ENCODE data around the gene RNF44.

RNF44 gene

GRCh38 chr5:176519810-176520720 is 17.1 kb downstream of the RNF44 start:
- TF ChIP-seq CTCF (conservative IDR thresholded peaks at IDR 0.05), result no peak
- no peak for TF ChIP-seq ZFX (IDR thresholded peaks at IDR 0.05)
- no peak overlapping the region for H3K27ac ChIP-seq

GRCh38 chr5:176517053-176517661 is 20.0 kb downstream of the RNF44 start:
- no peak overlapping the region for H3K27ac ChIP-seq
- TF ChIP-seq ZFX (IDR thresholded peaks at IDR 0.05), result no peak
- no peak for TF ChIP-seq CTCF (conservative IDR thresholded peaks at IDR 0.05)

GRCh38 chr5:176515396-176515795 is 21.8 kb downstream of the RNF44 start:
- no peak for TF ChIP-seq ZFX (IDR thresholded peaks at IDR 0.05)
- TF ChIP-seq CTCF (conservative IDR thresholded peaks at IDR 0.05), result no peak
- no peak overlapping the region for H3K27ac ChIP-seq

- no peak for TF ChIP-seq ZFX (IDR thresholded peaks at IDR 0.05)
- TF ChIP-seq CTCF (conservative IDR thresholded peaks at IDR 0.05), result no peak
- no peak overlapping the region for H3K27ac ChIP-seq
These were observed 22.8 kb downstream of the RNF44 start for GRCh38 chr5:176514244-176514950.

- H3K27ac ChIP-seq, result no peak overlapping the region
- TF ChIP-seq ZFX (IDR thresholded peaks at IDR 0.05), result no peak
- no peak for TF ChIP-seq CTCF (conservative IDR thresholded peaks at IDR 0.05)
These were observed 23.4 kb downstream of the RNF44 start for GRCh38 chr5:176513788-176514187.

- TF ChIP-seq ZFX (IDR thresholded peaks at IDR 0.05) (no peak), CTCF (conservative IDR thresholded peaks at IDR 0.05) (no peak)
- H3K27ac ChIP-seq, result no peak overlapping the region
These were observed 28.6 kb downstream of the RNF44 start for GRCh38 chr5:176508603-176509002.

GRCh38 chr5:176507911-176508310 is 29.3 kb downstream of the RNF44 start:
- TF ChIP-seq ZFX (IDR thresholded peaks at IDR 0.05) (no peak), CTCF (conservative IDR thresholded peaks at IDR 0.05) (no peak)
- no peak overlapping the region for H3K27ac ChIP-seq
